ENCODE measurements around the gene ITIH2.

ITIH2 gene

DNA sequence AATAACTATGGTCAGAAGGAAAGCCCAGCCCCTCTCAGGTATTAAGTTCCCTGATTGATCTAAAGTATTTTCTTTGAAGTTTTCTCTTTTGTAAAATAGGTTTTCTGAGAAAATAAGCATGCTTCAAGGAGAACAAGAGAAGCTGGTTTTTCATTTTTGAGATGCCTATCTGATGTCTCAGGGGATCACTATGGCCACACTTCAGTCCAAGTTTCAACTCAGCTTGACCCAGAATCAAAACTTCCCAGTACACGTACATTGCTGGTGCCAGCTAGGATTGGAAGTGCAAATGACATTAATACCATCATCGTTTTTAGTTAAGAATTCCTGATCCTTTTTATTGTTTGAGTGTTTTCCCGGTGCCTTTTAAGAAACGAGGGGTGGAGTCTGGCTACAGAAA lies 43.6 kb upstream of the ITIH2 start:
- no peaks in the 10 kb centered on the region for H3F3A ChIP-seq (ENCODE audit: insufficient read depth, low read length)
- H3K27ac ChIP-seq (ENCODE audit: low read length): no peak overlapping the region
- no peaks in the 10 kb centered on the region for H3K27me3 ChIP-seq (replicated peaks; ENCODE audit: insufficient read depth, low read length)
- H3K4me2 ChIP-seq (ENCODE audit: low read depth, low read length): no peak overlapping the region
- H3K4me1 ChIP-seq (ENCODE audit: low read length): no peaks in the 10 kb centered on the region
- H3K4me3 ChIP-seq (ENCODE audit: low read length): no peak overlapping the region
- DNase-seq: no peak
- H4K20me1 ChIP-seq (ENCODE audit: insufficient read depth, low read length): no peaks in the 10 kb centered on the region
- no peak for TF ChIP-seq CTCF (IDR thresholded peaks at IDR 0.05; ENCODE audit: low read length)
- TF ChIP-seq EZH2phosphoT487 (IDR thresholded peaks at IDR 0.05; ENCODE audit: low read length): no peak
- TF ChIP-seq EZH2 (optimal IDR thresholded peaks at IDR 0.05; ENCODE audit: low read depth, low read length): no peak
- no peak overlapping the region for H2AFZ ChIP-seq (ENCODE audit: low read length)
- no peak overlapping the region for H3K9ac ChIP-seq (ENCODE audit: low read length)
- no peaks in the 10 kb centered on the region for H3K9me3 ChIP-seq (replicated peaks; ENCODE audit: insufficient read depth, low read length)
- H3K36me3 ChIP-seq (replicated peaks; ENCODE audit: insufficient read depth, low read length): no peaks in the 10 kb centered on the region
- no peaks in the 10 kb centered on the region for H3K79me2 ChIP-seq (ENCODE audit: low read length)
- no peaks in the 10 kb centered on the region for H3K9me2 ChIP-seq (replicated peaks; ENCODE audit: insufficient read depth, low read length)

GRCh38 chr10:7662522-7662921 lies 40.6 kb upstream of the ITIH2 start:
- no peaks in the 10 kb centered on the region for H3K36me3 ChIP-seq (replicated peaks; ENCODE audit: insufficient read depth, low read length)
- H3K9me3 ChIP-seq (replicated peaks; ENCODE audit: insufficient read depth, low read length): no peaks in the 10 kb centered on the region
- no peak overlapping the region for H2AFZ ChIP-seq (ENCODE audit: low read length)
- H3K27me3 ChIP-seq (replicated peaks; ENCODE audit: insufficient read depth, low read length): no peaks in the 10 kb centered on the region
- H3K9ac ChIP-seq (ENCODE audit: low read length): no peak overlapping the region
- TF ChIP-seq EZH2 (optimal IDR thresholded peaks at IDR 0.05; ENCODE audit: low read depth, low read length): no peak
- no peak overlapping the region for H3K4me3 ChIP-seq (ENCODE audit: low read length)
- DNase-seq: no peak
- H3K4me2 ChIP-seq (ENCODE audit: low read depth, low read length): no peak overlapping the region
- no peaks in the 10 kb centered on the region for H3K4me1 ChIP-seq (ENCODE audit: low read length)
- no peaks in the 10 kb centered on the region for H3K9me2 ChIP-seq (replicated peaks; ENCODE audit: insufficient read depth, low read length)
- no peaks in the 10 kb centered on the region for H4K20me1 ChIP-seq (ENCODE audit: insufficient read depth, low read length)
- H3K79me2 ChIP-seq (ENCODE audit: low read length): no peaks in the 10 kb centered on the region
- H3F3A ChIP-seq (ENCODE audit: insufficient read depth, low read length): no peaks in the 10 kb centered on the region
- H3K27ac ChIP-seq (ENCODE audit: low read length): no peak overlapping the region

DNA sequence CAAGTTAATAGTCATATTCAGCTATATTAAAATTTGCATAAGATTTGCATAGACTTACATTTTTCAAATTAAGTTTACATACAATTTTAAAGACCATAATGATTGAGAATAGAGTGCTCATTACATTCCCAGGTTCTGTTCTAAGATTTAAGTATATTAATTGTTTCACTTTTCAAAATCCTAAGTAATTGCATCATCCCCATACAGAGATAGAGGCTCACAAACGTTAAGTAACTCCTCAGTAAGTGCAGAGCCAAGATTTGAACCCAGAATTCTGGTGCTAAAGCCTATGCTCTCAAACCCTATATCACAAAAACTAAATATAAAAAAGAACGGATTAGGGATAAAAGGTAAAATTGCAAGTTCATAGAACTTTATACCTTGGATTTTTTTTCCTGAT lies 38.4 kb upstream of the ITIH2 start:
- H2AFZ ChIP-seq (ENCODE audit: low read length): no peak overlapping the region
- H3F3A ChIP-seq (ENCODE audit: insufficient read depth, low read length): no peaks in the 10 kb centered on the region
- no peaks in the 10 kb centered on the region for H3K9me3 ChIP-seq (replicated peaks; ENCODE audit: insufficient read depth, low read length)
- no peak overlapping the region for H3K27ac ChIP-seq (ENCODE audit: low read length)
- no peaks in the 10 kb centered on the region for H4K20me1 ChIP-seq (ENCODE audit: insufficient read depth, low read length)
- no peak for DNase-seq
- no peaks in the 10 kb centered on the region for H3K9me2 ChIP-seq (replicated peaks; ENCODE audit: insufficient read depth, low read length)
- no peaks in the 10 kb centered on the region for H3K27me3 ChIP-seq (replicated peaks; ENCODE audit: insufficient read depth, low read length)
- TF ChIP-seq EZH2 (optimal IDR thresholded peaks at IDR 0.05; ENCODE audit: low read depth, low read length) (no peak), CTCF (IDR thresholded peaks at IDR 0.05; ENCODE audit: low read length) (no peak), EZH2phosphoT487 (IDR thresholded peaks at IDR 0.05; ENCODE audit: low read length) (no peak)
- no peaks in the 10 kb centered on the region for H3K4me1 ChIP-seq (ENCODE audit: low read length)
- no peaks in the 10 kb centered on the region for H3K36me3 ChIP-seq (replicated peaks; ENCODE audit: insufficient read depth, low read length)
- no peaks in the 10 kb centered on the region for H3K79me2 ChIP-seq (ENCODE audit: low read length)
- H3K9ac ChIP-seq (ENCODE audit: low read length): no peak overlapping the region
- no peak overlapping the region for H3K4me2 ChIP-seq (ENCODE audit: low read depth, low read length)
- no peak overlapping the region for H3K4me3 ChIP-seq (ENCODE audit: low read length)

- DNase-seq: no peak
- H3K4me2 ChIP-seq (ENCODE audit: low read depth, low read length): no peak overlapping the region
These were observed 37.3 kb upstream of the ITIH2 start for GRCh38 chr10:7665767-7666166.

More at GRCh38 chr10:7665767-7666166, 37.3 kb upstream of the ITIH2 start:
- no peaks in the 10 kb centered on the region for H4K20me1 ChIP-seq (ENCODE audit: insufficient read depth, low read length)
- H3K9me3 ChIP-seq (replicated peaks; ENCODE audit: insufficient read depth, low read length): no peaks in the 10 kb centered on the region
- no peak overlapping the region for H2AFZ ChIP-seq (ENCODE audit: low read length)
- no peaks in the 10 kb centered on the region for H3K9me2 ChIP-seq (replicated peaks; ENCODE audit: insufficient read depth, low read length)
- H3K4me1 ChIP-seq (ENCODE audit: low read length): no peaks in the 10 kb centered on the region
- no peaks in the 10 kb centered on the region for H3K27me3 ChIP-seq (replicated peaks; ENCODE audit: insufficient read depth, low read length)
- no peak overlapping the region for H3K4me3 ChIP-seq (ENCODE audit: low read length)
- H3K27ac ChIP-seq (ENCODE audit: low read length): no peak overlapping the region
- no peaks in the 10 kb centered on the region for H3F3A ChIP-seq (ENCODE audit: insufficient read depth, low read length)
- TF ChIP-seq EZH2phosphoT487 (IDR thresholded peaks at IDR 0.05; ENCODE audit: low read length) (no peak), CTCF (IDR thresholded peaks at IDR 0.05; ENCODE audit: low read length) (no peak), EZH2 (optimal IDR thresholded peaks at IDR 0.05; ENCODE audit: low read depth, low read length) (no peak)
- H3K36me3 ChIP-seq (replicated peaks; ENCODE audit: insufficient read depth, low read length): no peaks in the 10 kb centered on the region
- no peaks in the 10 kb centered on the region for H3K79me2 ChIP-seq (ENCODE audit: low read length)
- no peak overlapping the region for H3K9ac ChIP-seq (ENCODE audit: low read length)
